Upper lobe of right lung (tissue), 1 donor: ENCODE results near the gene TEX261. TPM values are rescaled to one million over a fixed set of nuclear protein-coding genes. Genes with fewer than 3 reads are reported as not detected.

Experiments used
- ATAC-seq: fragments of 200-7000 bp; cut with Tn5 transposase; one replicate; pipeline ENCODE4 v1.9.1; 2020; ENCODE audit warnings: mild to moderate bottlenecking, moderate library complexity
- DNase-seq: peaks from one replicate; pipeline ENCODE4 v3.0.0-alpha.2; 2020
- H3K27ac ChIP-seq: fragments of 200-600 bp; one replicate; pipeline ENCODE4 v1.8.0; 2022
- H3K27me3 ChIP-seq: fragments of 200-600 bp; one replicate; pipeline ENCODE4 v1.8.0; 2022; ENCODE audit warnings: mild to moderate bottlenecking
- H3K36me3 ChIP-seq: fragments of 200-600 bp; one replicate; pipeline ENCODE4 v1.8.0; 2022
- H3K4me1 ChIP-seq: fragments of 200-600 bp; one replicate; pipeline ENCODE4 v1.8.0; 2022
- H3K4me3 ChIP-seq: fragments of 200-600 bp; one replicate; pipeline ENCODE4 v1.8.0; 2022; ENCODE audit warnings: mild to moderate bottlenecking
- H3K9me3 ChIP-seq: fragments of 200-600 bp; one replicate; pipeline ENCODE4 v1.8.0; 2022
- intact Hi-C: fragments of 100-400 bp; cut with DNase I; formaldehyde crosslinking; loops from one replicate; pipeline ENCODE4 v1.11.0; 2022
- total RNA-seq: library from RNA; stranded (reverse); fragmentation: NEBNext Ultra II Directional; extraction: Animal tissue kit (Norgen Biotek cat#: 25700); gene quantifications from one replicate; pipeline ENCODE4 v1.2.1, GENCODE V29; 2021
- TF ChIP-seq, protein P1 (sequence below): fragments of 200-600 bp; IDR thresholded peaks from one replicate; pipeline ENCODE4 v1.8.0; 2022; ENCODE audit warnings: antibody characterized with exemption
- donor health status: DM: no; HTN: yes; CAD: no; lungs with severe emphysema.

The TEX261 gene
- total RNA-seq, 1 donor from 2014 or later = 63.1 TPM

DNA sequence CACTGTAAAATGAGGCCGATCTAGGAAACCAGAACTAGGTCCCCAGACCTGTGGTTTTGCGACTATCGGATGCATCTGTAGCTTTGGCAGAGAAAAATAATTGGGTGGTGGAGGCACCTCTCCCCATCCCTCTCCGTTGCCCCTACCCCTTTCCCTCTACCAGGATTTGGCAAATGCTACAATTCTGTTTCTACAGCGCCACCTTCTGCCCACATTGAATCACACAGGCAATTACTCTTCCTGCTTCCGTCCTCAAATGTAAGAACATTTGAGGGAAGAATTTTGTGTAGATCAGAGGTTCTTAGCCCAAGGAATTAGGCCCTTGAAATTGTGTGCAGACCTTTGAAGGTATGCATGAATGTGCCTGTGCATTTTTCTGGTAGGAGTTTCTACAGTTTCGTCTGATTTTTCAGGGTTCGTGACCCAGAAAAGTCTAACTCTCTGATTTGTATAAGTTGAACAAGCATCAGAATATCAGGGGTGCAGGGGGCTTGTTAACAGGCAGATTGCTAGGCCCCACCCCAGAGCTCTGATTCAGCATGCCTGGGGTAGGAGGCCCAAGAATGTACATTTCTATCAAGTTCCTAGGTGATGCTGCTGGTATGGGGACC, 47.7 kb downstream of the TEX261 start:
- intact Hi-C loops = loop anchor here (10.0 kb wide), 1 partner anchor 72 kb away; no protein-coding TSS in a partner anchor
- TF ChIP-seq, protein P1, sequence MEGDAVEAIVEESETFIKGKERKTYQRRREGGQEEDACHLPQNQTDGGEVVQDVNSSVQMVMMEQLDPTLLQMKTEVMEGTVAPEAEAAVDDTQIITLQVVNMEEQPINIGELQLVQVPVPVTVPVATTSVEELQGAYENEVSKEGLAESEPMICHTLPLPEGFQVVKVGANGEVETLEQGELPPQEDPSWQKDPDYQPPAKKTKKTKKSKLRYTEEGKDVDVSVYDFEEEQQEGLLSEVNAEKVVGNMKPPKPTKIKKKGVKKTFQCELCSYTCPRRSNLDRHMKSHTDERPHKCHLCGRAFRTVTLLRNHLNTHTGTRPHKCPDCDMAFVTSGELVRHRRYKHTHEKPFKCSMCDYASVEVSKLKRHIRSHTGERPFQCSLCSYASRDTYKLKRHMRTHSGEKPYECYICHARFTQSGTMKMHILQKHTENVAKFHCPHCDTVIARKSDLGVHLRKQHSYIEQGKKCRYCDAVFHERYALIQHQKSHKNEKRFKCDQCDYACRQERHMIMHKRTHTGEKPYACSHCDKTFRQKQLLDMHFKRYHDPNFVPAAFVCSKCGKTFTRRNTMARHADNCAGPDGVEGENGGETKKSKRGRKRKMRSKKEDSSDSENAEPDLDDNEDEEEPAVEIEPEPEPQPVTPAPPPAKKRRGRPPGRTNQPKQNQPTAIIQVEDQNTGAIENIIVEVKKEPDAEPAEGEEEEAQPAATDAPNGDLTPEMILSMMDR = peak; percentile 80
- ATAC-seq (peak; percentile 52), DNase-seq (peak; percentile 18)
- Histone ChIP-seq H3K4me3 (no peak overlapping the region), H3K9me3 (no peaks in the 10 kb centered on the region), H3K27ac (no peak overlapping the region), H3K4me1 (no peaks in the 10 kb centered on the region), H3K36me3 (no peaks in the 10 kb centered on the region), H3K27me3 (no peaks in the 10 kb centered on the region)

DNA sequence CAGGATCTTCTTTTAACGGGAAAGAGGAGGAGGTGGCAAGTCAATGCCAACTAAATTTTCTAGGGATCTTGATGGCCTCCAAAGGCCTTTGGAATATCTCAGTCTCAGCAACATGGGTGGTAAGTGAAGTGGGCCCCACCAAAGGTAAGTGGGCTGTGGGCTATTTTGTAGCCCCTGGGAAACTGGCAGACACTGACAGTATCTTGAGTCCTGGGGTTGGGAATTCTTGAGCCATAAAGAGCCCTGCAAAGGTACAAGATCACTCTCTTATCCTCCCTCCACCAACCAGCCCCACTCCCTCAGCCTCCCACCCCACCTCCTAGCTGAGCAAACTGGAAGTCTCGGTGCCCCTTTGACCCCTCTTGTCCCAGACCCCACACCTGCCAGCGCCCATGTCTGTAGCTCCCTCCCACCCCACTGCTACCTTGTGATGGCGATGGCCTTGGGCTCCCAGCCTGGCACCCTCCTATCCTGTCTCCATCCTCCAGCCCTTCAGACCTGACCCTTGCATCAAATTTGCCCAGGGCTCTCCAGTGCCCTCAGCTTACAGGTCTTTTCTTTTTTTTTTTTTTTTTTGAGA, 50.5 kb downstream of the TEX261 start:
- H3K27me3 ChIP-seq = no peaks in the 10 kb centered on the region
- H3K27ac ChIP-seq = no peak overlapping the region
- TF ChIP-seq, protein P1 = no peak
- no peaks in the 10 kb centered on the region for H3K4me1 ChIP-seq
- intact Hi-C loops = loop anchor here (10.0 kb wide), 1 partner anchor 69 kb away; no protein-coding TSS in a partner anchor
- DNase-seq = peak; percentile 36
- no peak for ATAC-seq
- H3K36me3 ChIP-seq = no peaks in the 10 kb centered on the region
- H3K4me3 ChIP-seq = no peak overlapping the region
- H3K9me3 ChIP-seq = no peaks in the 10 kb centered on the region

DNA sequence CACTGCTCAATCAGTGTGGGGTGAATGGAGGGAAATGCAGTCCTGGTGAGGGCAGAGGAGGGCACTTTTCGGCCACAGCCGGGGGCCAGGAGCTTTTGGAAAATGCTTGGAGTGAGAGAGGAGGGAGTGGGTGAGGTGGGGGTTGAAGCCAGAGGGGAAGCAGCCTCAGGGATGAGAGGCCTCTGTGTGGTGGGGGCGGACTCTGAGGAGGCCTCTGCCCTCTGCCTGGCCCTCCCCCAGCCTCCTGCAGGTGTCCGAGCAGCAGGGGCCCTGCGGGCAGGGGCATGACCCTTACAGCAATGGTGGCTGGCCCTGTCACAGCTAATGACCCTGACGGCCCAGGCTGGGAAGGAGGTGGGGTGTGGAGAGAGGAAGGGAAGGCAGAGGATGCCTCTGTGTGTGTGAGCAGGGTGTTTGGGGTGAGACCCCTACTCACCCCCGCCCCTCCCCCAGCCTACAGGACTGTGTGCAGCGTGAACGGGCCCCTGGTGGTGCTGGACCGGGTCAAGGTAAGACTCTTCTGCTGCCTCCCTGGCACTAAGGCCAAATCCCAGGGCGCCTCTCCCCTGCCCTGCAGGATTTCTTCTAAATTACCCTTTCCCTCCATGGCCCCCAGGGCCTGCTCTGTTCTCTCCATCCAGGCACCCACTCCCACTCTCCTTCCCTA, 51.3 kb downstream of the TEX261 start:
- Histone ChIP-seq H3K27me3 (no peaks in the 10 kb centered on the region), H3K27ac (no peak overlapping the region)

DNA sequence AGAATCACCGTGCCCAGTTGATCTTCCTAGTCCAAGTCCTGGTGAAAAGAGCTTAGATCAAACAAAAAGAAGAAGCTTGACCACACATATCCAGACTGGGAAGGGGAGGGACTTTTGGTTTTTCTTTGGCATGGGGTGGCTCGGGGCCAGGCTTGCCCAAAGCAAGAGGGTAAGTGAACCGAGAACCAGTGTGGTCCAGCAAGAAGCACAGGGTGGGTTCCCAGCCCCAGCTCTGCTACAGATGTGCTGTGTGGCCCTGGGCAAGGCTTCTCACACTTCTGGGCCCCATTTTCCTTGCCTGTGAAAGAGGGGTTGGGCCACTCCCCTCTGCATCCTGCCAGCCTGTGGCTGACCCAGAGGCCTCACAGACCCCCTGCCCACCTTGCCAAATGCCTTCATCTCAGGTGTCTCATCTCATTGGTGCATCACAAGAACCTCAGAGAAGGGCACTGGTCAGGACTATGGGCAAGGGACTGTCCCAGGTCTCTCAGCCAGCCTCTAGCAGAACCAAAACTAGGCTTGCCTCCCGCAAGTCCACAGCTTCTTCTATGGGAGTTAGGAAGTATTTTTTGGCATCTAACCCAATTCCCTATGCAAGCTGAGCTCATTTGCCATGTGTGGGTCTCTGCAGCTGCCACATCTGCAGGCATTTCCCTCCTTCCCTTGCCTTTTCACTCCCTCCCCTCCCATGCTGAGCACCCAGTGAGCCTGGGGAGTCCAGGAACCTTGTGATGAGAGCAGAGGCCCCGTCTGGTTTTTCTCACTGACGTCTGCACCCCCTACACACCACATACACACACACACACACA, 52.1 kb downstream of the TEX261 start:
- Histone ChIP-seq H3K27me3 (no peaks in the 10 kb centered on the region), H3K36me3 (no peaks in the 10 kb centered on the region), H3K4me3 (no peak overlapping the region), H3K9me3 (no peaks in the 10 kb centered on the region), H3K4me1 (no peaks in the 10 kb centered on the region), H3K27ac (no peak overlapping the region)
- ATAC-seq (no peak), DNase-seq (peak; percentile 47)
- TF ChIP-seq, protein P1 = no peak
- intact Hi-C loops = loop anchor here (10.0 kb wide), 1 partner anchor 68 kb away; no protein-coding TSS in a partner anchor

More for the DNA sequence above, 51.3 kb downstream of the TEX261 start:
- Histone ChIP-seq H3K36me3 (no peaks in the 10 kb centered on the region), H3K9me3 (no peaks in the 10 kb centered on the region), H3K4me1 (no peaks in the 10 kb centered on the region), H3K4me3 (no peak overlapping the region)
- DNase-seq (peak; percentile 37), ATAC-seq (no peak)
- intact Hi-C loops = loop anchor here (10.0 kb wide), 1 partner anchor 69 kb away; no protein-coding TSS in a partner anchor
- TF ChIP-seq, protein P1 = no peak

DNA sequence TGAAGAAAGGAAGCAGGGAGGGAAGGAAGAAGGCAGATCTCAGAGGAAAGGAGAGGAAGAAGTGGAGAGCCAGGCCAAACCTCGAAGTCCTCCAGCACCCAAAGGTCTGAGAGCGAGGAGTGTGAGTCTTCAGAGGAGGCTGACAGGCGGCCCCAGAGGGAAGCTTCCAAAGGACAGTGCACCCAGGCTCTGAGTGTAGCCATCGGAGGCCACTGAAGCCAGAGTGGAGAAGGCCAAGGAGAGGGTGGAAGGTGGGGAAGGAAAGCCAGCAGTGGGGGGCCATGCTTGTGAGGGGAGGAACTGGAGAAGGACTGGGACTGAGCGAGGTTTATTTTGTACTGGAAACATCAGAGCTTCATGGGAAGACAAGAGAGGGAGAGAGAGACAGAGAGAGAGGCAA, 53.0 kb downstream of the TEX261 start:
- Histone ChIP-seq H3K27me3 (no peaks in the 10 kb centered on the region), H3K9me3 (no peaks in the 10 kb centered on the region), H3K36me3 (no peaks in the 10 kb centered on the region), H3K27ac (no peak overlapping the region), H3K4me3 (no peak overlapping the region), H3K4me1 (no peaks in the 10 kb centered on the region)
- TF ChIP-seq, protein P1 = no peak
- ATAC-seq = no peak
- peak; percentile 28 for DNase-seq
- intact Hi-C loops = loop anchor here (10.0 kb wide), 1 partner anchor 67 kb away; no protein-coding TSS in a partner anchor
